ENCODE results near the gene WRNIP1. TPM values are rescaled to one million over a fixed set of nuclear protein-coding genes. Genes with fewer than 3 reads are reported as not detected.

Gene WRNIP1
- total RNA-seq, 1 experiment from 2014 or later = 78.8 TPM

DNA sequence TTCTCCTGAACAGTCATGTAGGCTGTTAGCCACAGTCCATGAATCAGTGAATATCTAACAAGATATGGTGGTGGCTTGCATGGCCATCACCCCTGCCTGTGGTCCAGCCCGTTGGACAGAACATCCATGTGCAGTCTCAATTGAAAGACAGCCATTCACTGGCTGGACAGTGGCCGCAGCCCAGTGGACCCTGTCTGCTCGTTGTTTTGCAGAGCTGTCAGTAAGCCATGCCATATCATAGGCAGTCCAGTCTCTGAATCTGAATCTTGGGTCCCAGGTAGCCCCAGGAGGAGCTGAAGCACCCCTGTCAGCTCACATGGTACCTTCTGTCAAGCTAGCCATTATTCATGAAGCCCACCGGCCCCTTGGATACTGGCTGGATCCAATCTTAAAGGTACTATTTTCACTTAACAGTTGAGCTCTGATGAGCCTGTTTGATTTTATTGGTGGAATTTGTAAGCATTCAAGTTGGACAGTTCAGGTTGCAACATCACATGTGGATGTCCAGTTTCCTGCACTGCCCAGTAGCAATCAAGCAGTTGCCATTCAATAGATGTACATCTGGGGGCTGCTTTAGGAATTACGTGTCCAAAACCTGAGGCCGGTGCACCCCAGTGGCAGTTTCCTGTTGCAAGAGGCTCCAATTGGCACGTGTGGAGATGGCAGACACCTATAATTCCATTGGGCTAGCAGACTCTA lies 38.7 kb downstream of the WRNIP1 start:
- H2AFZ ChIP-seq (ENCODE audit: low read depth, low read length, poor library complexity, severe bottlenecking) = no peak overlapping the region
- H3K9me2 ChIP-seq (ENCODE audit: insufficient read depth) = no peaks in the 10 kb centered on the region
- H3K4me3 ChIP-seq (replicated peaks in 1 of 2; ENCODE audit: low read depth in 1 of 2, low read length in 2 of 2) = no peak overlapping the region
- no TSS peak for BruUV-seq (replicated peaks)
- intact Hi-C loops (cut with micrococcal nuclease) = no loop called here
- no peak for DNase-seq (ENCODE audit: low read depth, low spot score)
- ChIA-PET POLR2A (no interaction called here), CTCF (interaction anchor here (0.9 kb wide), 1 partner anchor 13 kb away, joined by 3 read pairs; no protein-coding TSS in a partner anchor), RAD21 (ENCODE audit: low non-redundant PET in 1 of 2, low total read pairs in 2 of 2, uncharacterized antibody in 2 of 2, unreplicated experiment in 2 of 2) (no interaction called here)
- no peak overlapping the region for H3K4me2 ChIP-seq (ENCODE audit: low read length)
- TF ChIP-seq, protein P1, sequence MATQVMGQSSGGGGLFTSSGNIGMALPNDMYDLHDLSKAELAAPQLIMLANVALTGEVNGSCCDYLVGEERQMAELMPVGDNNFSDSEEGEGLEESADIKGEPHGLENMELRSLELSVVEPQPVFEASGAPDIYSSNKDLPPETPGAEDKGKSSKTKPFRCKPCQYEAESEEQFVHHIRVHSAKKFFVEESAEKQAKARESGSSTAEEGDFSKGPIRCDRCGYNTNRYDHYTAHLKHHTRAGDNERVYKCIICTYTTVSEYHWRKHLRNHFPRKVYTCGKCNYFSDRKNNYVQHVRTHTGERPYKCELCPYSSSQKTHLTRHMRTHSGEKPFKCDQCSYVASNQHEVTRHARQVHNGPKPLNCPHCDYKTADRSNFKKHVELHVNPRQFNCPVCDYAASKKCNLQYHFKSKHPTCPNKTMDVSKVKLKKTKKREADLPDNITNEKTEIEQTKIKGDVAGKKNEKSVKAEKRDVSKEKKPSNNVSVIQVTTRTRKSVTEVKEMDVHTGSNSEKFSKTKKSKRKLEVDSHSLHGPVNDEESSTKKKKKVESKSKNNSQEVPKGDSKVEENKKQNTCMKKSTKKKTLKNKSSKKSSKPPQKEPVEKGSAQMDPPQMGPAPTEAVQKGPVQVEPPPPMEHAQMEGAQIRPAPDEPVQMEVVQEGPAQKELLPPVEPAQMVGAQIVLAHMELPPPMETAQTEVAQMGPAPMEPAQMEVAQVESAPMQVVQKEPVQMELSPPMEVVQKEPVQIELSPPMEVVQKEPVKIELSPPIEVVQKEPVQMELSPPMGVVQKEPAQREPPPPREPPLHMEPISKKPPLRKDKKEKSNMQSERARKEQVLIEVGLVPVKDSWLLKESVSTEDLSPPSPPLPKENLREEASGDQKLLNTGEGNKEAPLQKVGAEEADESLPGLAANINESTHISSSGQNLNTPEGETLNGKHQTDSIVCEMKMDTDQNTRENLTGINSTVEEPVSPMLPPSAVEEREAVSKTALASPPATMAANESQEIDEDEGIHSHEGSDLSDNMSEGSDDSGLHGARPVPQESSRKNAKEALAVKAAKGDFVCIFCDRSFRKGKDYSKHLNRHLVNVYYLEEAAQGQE (IDR thresholded peaks at IDR 0.05; ENCODE audit: low read depth) = no peak
- TF ChIP-seq YY1 (IDR thresholded peaks at IDR 0.05; ENCODE audit: extremely low read depth, insufficient replicate concordance, low read depth, low read length) (no peak), POLR2A (IDR thresholded peaks at IDR 0.05; ENCODE audit: borderline replicate concordance, extremely low read depth, insufficient read depth, insufficient read length) (no peak), FOSL1 (IDR thresholded peaks at IDR 0.05; ENCODE audit: low read depth) (no peak), EZH2 (IDR thresholded peaks at IDR 0.05) (no peak), SP1 (IDR thresholded peaks at IDR 0.05; ENCODE audit: low read depth) (no peak), CBX3 (IDR thresholded peaks at IDR 0.05; ENCODE audit: low read depth) (no peak)
- TF ChIP-seq, protein P2, sequence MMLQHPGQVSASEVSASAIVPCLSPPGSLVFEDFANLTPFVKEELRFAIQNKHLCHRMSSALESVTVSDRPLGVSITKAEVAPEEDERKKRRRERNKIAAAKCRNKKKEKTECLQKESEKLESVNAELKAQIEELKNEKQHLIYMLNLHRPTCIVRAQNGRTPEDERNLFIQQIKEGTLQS (IDR thresholded peaks at IDR 0.05) = no peak
- TF ChIP-seq, protein P3, sequence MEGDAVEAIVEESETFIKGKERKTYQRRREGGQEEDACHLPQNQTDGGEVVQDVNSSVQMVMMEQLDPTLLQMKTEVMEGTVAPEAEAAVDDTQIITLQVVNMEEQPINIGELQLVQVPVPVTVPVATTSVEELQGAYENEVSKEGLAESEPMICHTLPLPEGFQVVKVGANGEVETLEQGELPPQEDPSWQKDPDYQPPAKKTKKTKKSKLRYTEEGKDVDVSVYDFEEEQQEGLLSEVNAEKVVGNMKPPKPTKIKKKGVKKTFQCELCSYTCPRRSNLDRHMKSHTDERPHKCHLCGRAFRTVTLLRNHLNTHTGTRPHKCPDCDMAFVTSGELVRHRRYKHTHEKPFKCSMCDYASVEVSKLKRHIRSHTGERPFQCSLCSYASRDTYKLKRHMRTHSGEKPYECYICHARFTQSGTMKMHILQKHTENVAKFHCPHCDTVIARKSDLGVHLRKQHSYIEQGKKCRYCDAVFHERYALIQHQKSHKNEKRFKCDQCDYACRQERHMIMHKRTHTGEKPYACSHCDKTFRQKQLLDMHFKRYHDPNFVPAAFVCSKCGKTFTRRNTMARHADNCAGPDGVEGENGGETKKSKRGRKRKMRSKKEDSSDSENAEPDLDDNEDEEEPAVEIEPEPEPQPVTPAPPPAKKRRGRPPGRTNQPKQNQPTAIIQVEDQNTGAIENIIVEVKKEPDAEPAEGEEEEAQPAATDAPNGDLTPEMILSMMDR (IDR thresholded peaks at IDR 0.05 in 2 of 3, conservative IDR thresholded peaks at IDR 0.05 in 1 of 3; ENCODE audit: borderline replicate concordance in 1 of 3, insufficient read depth in 1 of 3, low read depth in 2 of 3, low read length in 2 of 3) = no peak
- H3K27me3 ChIP-seq (ENCODE audit: insufficient read depth, low read length) = no peaks in the 10 kb centered on the region
- no peak overlapping the region for H3K9ac ChIP-seq (ENCODE audit: low read length)
- ATAC-seq = no peak
- H3K9me3 ChIP-seq (ENCODE audit: control insufficient read depth in 1 of 2, insufficient read depth in 1 of 2, low read depth in 1 of 2, low read length in 2 of 2) = no peaks in the 10 kb centered on the region
- H3K36me3 ChIP-seq (ENCODE audit: control insufficient read depth in 1 of 2, insufficient read depth in 2 of 2, low read length in 2 of 2) = no peaks in the 10 kb centered on the region
- H3K4me1 ChIP-seq (ENCODE audit: control insufficient read depth in 1 of 2, insufficient read depth in 2 of 2, low read length in 2 of 2) = peaks cover 0 to 29% of the 10 kb centered on the region in 2 experiments; a peak in 3 of 4 replicates
- H3K27ac ChIP-seq (ENCODE audit: low read depth, low read length) = no peak overlapping the region
- no peaks in the 10 kb centered on the region for H4K20me1 ChIP-seq (ENCODE audit: insufficient read depth)
- no peaks in the 10 kb centered on the region for H3K79me2 ChIP-seq (ENCODE audit: insufficient read depth, low read length)

Measured in HCT116 (cell line).